H1 (cell line): ENCODE data around the gene LCE1F. TPM values are rescaled to one million over a fixed set of nuclear protein-coding genes. Genes with fewer than 3 reads are reported as not detected.

ENCODE experiments used
- CTCF ChIA-PET: fragments of 300-600 bp; sonication (Branson Sonifier 250); formaldehyde crosslinking; loops from one replicate; lab custom pipeline; 2021; ENCODE audit not compliant: partially characterized antibody; lab: Charles Lee
- POLR2A ChIA-PET: fragments of 300-600 bp; sonication (Branson Sonifier 250); formaldehyde crosslinking; loops from one replicate; lab custom pipeline; 2021; ENCODE audit warnings: inconsistent platforms; ENCODE audit not compliant: partially characterized antibody; lab: Charles Lee
- DNase-seq, 2 experiments: peaks; one replicate each; pipeline versions ENCODE4 v3.0.0 to v3.0.0-alpha.2; 2010 to 2022; ENCODE audit warnings: low spot score in 2 of 2, low read depth in 1 of 2, mixed read lengths in 1 of 2
- FAIRE-seq: peaks from 2 replicates; lab custom pipeline; 2011; peaks lifted over from hg19 to GRCh38; lab: Jason Lieb, UNC
- H2AFZ ChIP-seq: 2 replicates; pipeline ENCODE4 v1.8.1; 2012; ENCODE audit warnings: low read length, inconsistent platforms
- H2AK5ac ChIP-seq: 2 replicates; pipeline ENCODE4 v1.6.1; 2013; ENCODE audit warnings: low read depth, low read length
- H2BK120ac ChIP-seq: replicated peaks from 2 replicates; pipeline ENCODE3; 2013; ENCODE audit warnings: low read depth, low read length, inconsistent platforms
- H2BK12ac ChIP-seq: 2 replicates; pipeline ENCODE4 v1.6.1; 2013; ENCODE audit warnings: low read depth, low read length
- H2BK15ac ChIP-seq: 2 replicates; pipeline ENCODE4 v1.6.1; 2013; ENCODE audit warnings: low read length
- H2BK20ac ChIP-seq: 2 replicates; pipeline ENCODE4 v1.6.1; 2013; ENCODE audit warnings: low read length
- H2BK5ac ChIP-seq: 2 replicates; pipeline ENCODE4 v1.6.1; 2013; ENCODE audit warnings: low read depth, low read length
- H3K14ac ChIP-seq: 2 replicates; pipeline ENCODE4 v1.6.1; 2013; ENCODE audit warnings: inconsistent platforms; ENCODE audit not compliant: insufficient read length
- H3K18ac ChIP-seq: 2 replicates; pipeline ENCODE4 v1.6.1; 2013; ENCODE audit warnings: low read length; ENCODE audit errors: extremely low read depth
- H3K23ac ChIP-seq: 2 replicates; pipeline ENCODE4 v1.6.1; 2013; ENCODE audit warnings: inconsistent platforms; ENCODE audit not compliant: insufficient read length
- H3K23me2 ChIP-seq: 2 replicates; pipeline ENCODE4 v1.6.1; 2013; ENCODE audit warnings: low read depth, low read length
- H3K27ac ChIP-seq: 2 replicates; pipeline ENCODE4 v1.6.1; 2011; ENCODE audit warnings: low read depth, low read length, inconsistent platforms
- H3K27me3 ChIP-seq, 4 experiments: replicated peaks in 1 of 4; 1 replicate in 1 of 4; 2 replicates in 3 of 4; pipeline versions ENCODE4 v1.6.1 to v1.8.1; 2011 to 2013; ENCODE audit warnings: low read length in 3 of 4, mild to moderate bottlenecking in 3 of 4, inconsistent platforms in 2 of 4, mixed read lengths in 2 of 4, moderate library complexity in 1 of 4; ENCODE audit not compliant: control insufficient read depth in 3 of 4, insufficient read depth in 3 of 4; ENCODE audit errors: extremely low read depth in 1 of 4
- H3K36me3 ChIP-seq, 4 experiments: 2 replicates each; pipeline versions ENCODE4 v1.6.1 to v1.8.1; 2011 to 2013; ENCODE audit warnings: mild to moderate bottlenecking in 4 of 4, low read length in 3 of 4, moderate library complexity in 2 of 4, control low read depth in 1 of 4, inconsistent platforms in 1 of 4; ENCODE audit not compliant: insufficient read depth in 4 of 4, control insufficient read depth in 2 of 4
- H3K4ac ChIP-seq: replicated peaks from 2 replicates; pipeline ENCODE3; 2013; ENCODE audit warnings: low read length, low read depth, mixed read lengths, inconsistent platforms; ENCODE audit not compliant: insufficient read length
- H3K4me1 ChIP-seq, 4 experiments: replicated peaks in 1 of 4; 1 replicate in 1 of 4; 2 replicates in 3 of 4; pipeline versions ENCODE4 v1.6.1 to v1.8.1; 2011 to 2013; ENCODE audit warnings: low read length in 3 of 4, inconsistent platforms in 2 of 4, mixed read lengths in 1 of 4; ENCODE audit not compliant: insufficient read depth in 4 of 4, control insufficient read depth in 3 of 4
- H3K4me2 ChIP-seq, 2 experiments: 2 replicates each; pipeline versions ENCODE4 v1.6.1 to v1.8.1; 2011 to 2013; ENCODE audit warnings: low read depth in 2 of 2, low read length in 2 of 2, control low read depth in 1 of 2, inconsistent platforms in 1 of 2, mild to moderate bottlenecking in 1 of 2; ENCODE audit not compliant: insufficient read depth in 1 of 2
- H3K4me3 ChIP-seq, 4 experiments: fragments of 200-600, 300-600 bp in 1 of 4; sonication (generic), shearing (Covaris generic), sonication (Bioruptor Twin) in 1 of 4; 2 replicates each; pipeline versions ENCODE4 v1.5.1 to v1.8.1; 2011 to 2016; ENCODE audit warnings: low read length in 4 of 4, low read depth in 3 of 4, control low read depth in 2 of 4, inconsistent platforms in 2 of 4, mild to moderate bottlenecking in 2 of 4, mixed read lengths in 1 of 4, moderate library complexity in 1 of 4; ENCODE audit not compliant: insufficient read depth in 2 of 4; ENCODE audit errors: extremely low read depth in 1 of 4
- H3K56ac ChIP-seq: replicated peaks from 2 replicates; pipeline ENCODE3; 2013; ENCODE audit warnings: low read depth, mild to moderate bottlenecking, mixed read lengths, low read length, inconsistent platforms; ENCODE audit not compliant: insufficient read length
- H3K79me1 ChIP-seq: 2 replicates; pipeline ENCODE4 v1.6.1; 2013; ENCODE audit warnings: low read depth, low read length, control low read depth
- H3K79me2 ChIP-seq, 2 experiments: 2 replicates each; pipeline versions ENCODE4 v1.6.1 to v1.8.1; 2012 to 2013; ENCODE audit warnings: low read length in 2 of 2, mild to moderate bottlenecking in 2 of 2, inconsistent platforms in 1 of 2; ENCODE audit not compliant: insufficient read depth in 2 of 2, control insufficient read depth in 1 of 2
- H3K9ac ChIP-seq, 4 experiments: replicated peaks in 1 of 4; 1 replicate in 1 of 4; 2 replicates in 3 of 4; pipeline versions ENCODE4 v1.6.1 to v1.8.1; 2011 to 2013; ENCODE audit warnings: low read depth in 3 of 4, low read length in 3 of 4, control low read depth in 2 of 4, mild to moderate bottlenecking in 2 of 4, moderate library complexity in 2 of 4, inconsistent platforms in 1 of 4; ENCODE audit errors: extremely low read depth in 1 of 4
- H3K9me3 ChIP-seq, 2 experiments: 2 replicates each; pipeline versions ENCODE4 v1.6.1 to v1.8.1; 2012 to 2013; ENCODE audit warnings: mild to moderate bottlenecking in 2 of 2, moderate library complexity in 2 of 2, control low read depth in 1 of 2, inconsistent platforms in 1 of 2, low read depth in 1 of 2, low read length in 1 of 2, mixed read lengths in 1 of 2; ENCODE audit not compliant: insufficient read depth in 2 of 2
- H4K20me1 ChIP-seq, 2 experiments: replicated peaks in 1 of 2; 2 replicates each; pipeline versions ENCODE3 to v1.8.1; 2011 to 2013; ENCODE audit warnings: inconsistent platforms in 2 of 2, low read length in 2 of 2, mild to moderate bottlenecking in 1 of 2; ENCODE audit not compliant: insufficient read depth in 2 of 2, control insufficient read depth in 1 of 2
- H4K5ac ChIP-seq: 2 replicates; pipeline ENCODE4 v1.6.1; 2013; ENCODE audit warnings: low read length, low read depth, mixed read lengths, inconsistent platforms; ENCODE audit not compliant: insufficient read length
- H4K8ac ChIP-seq: 2 replicates; pipeline ENCODE4 v1.8.0; 2013; ENCODE audit warnings: mild to moderate bottlenecking, moderate library complexity, low read length, inconsistent platforms; ENCODE audit not compliant: insufficient read depth; ENCODE audit errors: extremely low read depth
- H4K91ac ChIP-seq: replicated peaks from 2 replicates; pipeline ENCODE3; 2013; ENCODE audit warnings: low read length, mixed read lengths, inconsistent platforms; ENCODE audit not compliant: insufficient read length
- SP1 ChIP-seq: IDR thresholded peaks from 2 replicates; pipeline ENCODE4 v1.6.1; 2011; ENCODE audit warnings: low read depth, low read length
- WGBS, 2 experiments: shearing (Covaris generic) in 1 of 2; methylation state at CpG; one replicate each; pipeline versions ENCODE4 v1.1.6 to v1.1.7; 2013 to 2015; ENCODE audit warnings: low lambda C conversion rate in 2 of 2, mixed read lengths in 2 of 2, inconsistent platforms in 1 of 2, low coverage in 1 of 2, missing lambda C conversion rate in 1 of 2; ENCODE audit not compliant: insufficient replicate concordance in 2 of 2, insufficient coverage in 1 of 2, insufficient read length in 1 of 2; ENCODE audit errors: extremely low coverage in 1 of 2, missing lambda C conversion rate in 1 of 2; 5-methylcytosine and 5-hydroxymethylcytosine counted together
- polyA plus RNA-seq, 7 experiments: library from polyadenylated mRNA; depleted of rRNA in 3 of 7; stranded (reverse) in 5 of 7; unstranded in 2 of 7; fragments of >200 nt in 5 of 7; fragments of 200-250 nt in 2 of 7; gene quantifications; 1 replicate in 5 of 7; 2 replicates in 1 of 7; 4 replicates in 1 of 7; pipeline versions ENCODE4 v1.2.1 to v1.2.3, GENCODE V29; 2011 to 2013; ENCODE audit warnings: missing spikeins in 2 of 7, mixed read lengths in 2 of 7
- total RNA-seq: library from RNA; stranded (reverse); fragmentation: NEBNext Ultra II Directional; extraction: Animal tissue kit (Norgen Biotek cat#: 25700); gene quantifications from 2 replicates; pipeline ENCODE4 v1.2.1, GENCODE V29; 2021
- TF ChIP-seq, protein P1 (sequence below): IDR thresholded peaks from 2 replicates; pipeline ENCODE4 v1.6.1; 2012; ENCODE audit warnings: inconsistent platforms

LCE1F gene
- total and polyA plus RNA-seq, 2 of the 8 experiments (the other 6 are each of a cell fraction or from before 2014, with no cell fraction given): not detected

DNA sequence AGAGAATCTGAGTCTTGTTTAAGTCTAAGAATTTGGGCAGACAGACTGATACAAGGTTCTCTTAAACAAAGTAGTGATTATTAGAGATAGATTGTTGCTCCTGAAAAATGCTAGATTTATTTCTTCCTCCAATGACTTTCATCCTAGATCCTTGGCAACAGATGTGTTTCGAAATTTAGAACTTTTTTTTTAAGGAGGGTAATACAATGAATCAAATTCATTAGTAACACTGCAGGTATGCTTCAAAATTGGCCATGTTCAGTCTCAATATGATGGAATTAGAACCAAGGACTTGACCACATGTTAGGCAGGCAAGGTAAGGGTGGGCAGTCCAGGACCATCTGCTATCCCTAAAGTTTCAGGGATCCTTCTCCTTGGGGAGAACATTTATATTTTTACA lies 4.5 kb upstream of the LCE1F start:
- Histone ChIP-seq H2BK20ac (no peak overlapping the region), H2BK5ac (no peak overlapping the region), H2BK120ac (no peak overlapping the region), H3K4me1 (no peaks in the 10 kb centered on the region), H2AFZ (no peak overlapping the region), H2BK15ac (no peak overlapping the region), H3K4me3 (no peak overlapping the region)
- FAIRE-seq: no peak
- TF ChIP-seq, protein P1, sequence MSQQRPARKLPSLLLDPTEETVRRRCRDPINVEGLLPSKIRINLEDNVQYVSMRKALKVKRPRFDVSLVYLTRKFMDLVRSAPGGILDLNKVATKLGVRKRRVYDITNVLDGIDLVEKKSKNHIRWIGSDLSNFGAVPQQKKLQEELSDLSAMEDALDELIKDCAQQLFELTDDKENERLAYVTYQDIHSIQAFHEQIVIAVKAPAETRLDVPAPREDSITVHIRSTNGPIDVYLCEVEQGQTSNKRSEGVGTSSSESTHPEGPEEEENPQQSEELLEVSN: no peak
- no peak for TF ChIP-seq SP1
- TF ChIP-seq, all 59 proteins: peak for 0
- DNase-seq: no peak
- Histone ChIP-seq H3K27me3 (no peaks in the 10 kb centered on the region), H4K91ac (no peak overlapping the region), H3K23me2 (no peaks in the 10 kb centered on the region), H3K27ac (no peak overlapping the region), H4K8ac (no peak overlapping the region), H4K5ac (no peak overlapping the region), H3K79me1 (no peaks in the 10 kb centered on the region), H3K9me3 (peaks cover 66 to 74% of the 10 kb centered on the region in 2 experiments), H2BK12ac (no peak overlapping the region), H3K9ac (no peak overlapping the region), H3K79me2 (no peaks in the 10 kb centered on the region), H3K23ac (no peak overlapping the region), H3K56ac (no peak overlapping the region), H4K20me1 (no peaks in the 10 kb centered on the region), H3K14ac (no peak overlapping the region), H3K4ac (no peak overlapping the region), H2AK5ac (no peak overlapping the region), H3K18ac (no peak overlapping the region), H3K36me3 (no peaks in the 10 kb centered on the region), H3K4me2 (no peak overlapping the region)
- WGBS, 2 experiments: 75% methylated on average over 1 of the region's 1 CpG; no CpG with 5 or more reads in 1 of the 2 experiments
- POLR2A ChIA-PET: no interaction called here
- CTCF ChIA-PET: no interaction called here
